ENCODE results near the gene GADD45B.
"Not testable (repeated sequence)": the region's sequence is repeated elsewhere in the genome, so short reads cannot be mapped to it uniquely, and the experiment has no call there.

GRCh38 chr19:2463694-2464093, 12.2 kb upstream of the GADD45B start:
- not testable (repeated sequence) for TF ChIP-seq ZNF624 (tag by site-specific recombination; IDR thresholded peaks at IDR 0.05); CTCF (tag by site-specific recombination; IDR thresholded peaks at IDR 0.05); YY1 (tag by site-specific recombination; IDR thresholded peaks at IDR 0.05); ZNF274 (IDR thresholded peaks at IDR 0.05; ENCODE audit: low read length); ZNF274 (tag by site-specific recombination; IDR thresholded peaks at IDR 0.05; ENCODE audit: borderline replicate concordance)

All from HEK293 (cell line).